Neural progenitor cell (in vitro differentiated cells): ENCODE measurements around the gene RPL12. TPM values are rescaled to one million over a fixed set of nuclear protein-coding genes. Genes with fewer than 3 reads are reported as not detected.

ENCODE experiments used
- DNase-seq: peaks from one replicate; pipeline ENCODE4 v3.0.0-alpha.2; 2016; ENCODE audit warnings: low spot score
- H2AFZ ChIP-seq: fragments of 200-600 bp; sonication (generic); replicated peaks from 2 replicates; pipeline ENCODE4 v1.6.1; 2016; ENCODE audit warnings: antibody characterized with exemption
- H3F3A ChIP-seq: fragments of 200-600 bp; sonication (generic); 2 replicates; pipeline ENCODE4 v1.6.1; 2016; ENCODE audit warnings: antibody characterized with exemption, low read depth
- H3K27ac ChIP-seq: fragments of 200-600 bp; sonication (generic); 2 replicates; pipeline ENCODE4 v1.5.1; 2016; ENCODE audit warnings: mild to moderate bottlenecking
- H3K27me3 ChIP-seq: fragments of 200-600 bp; sonication (generic); 2 replicates; pipeline ENCODE4 v1.6.1; 2016; ENCODE audit warnings: mild to moderate bottlenecking, moderate library complexity
- H3K36me3 ChIP-seq: fragments of 200-600 bp; sonication (generic); 2 replicates; pipeline ENCODE4 v1.5.1; 2016
- H3K4me1 ChIP-seq: fragments of 200-600 bp; sonication (generic); 2 replicates; pipeline ENCODE4 v1.6.1; 2016; ENCODE audit warnings: mixed run types
- H3K4me2 ChIP-seq: fragments of 200-600 bp; sonication (generic); 2 replicates; pipeline ENCODE4 v1.6.1; 2016
- H3K4me3 ChIP-seq: fragments of 200-600 bp; sonication (generic); 2 replicates; pipeline ENCODE4 v1.5.1; 2016
- H3K79me2 ChIP-seq: fragments of 200-600 bp; sonication (generic); 2 replicates; pipeline ENCODE4 v1.6.1; 2016; ENCODE audit warnings: low read depth
- H3K9ac ChIP-seq: fragments of 200-600 bp; sonication (generic); 2 replicates; pipeline ENCODE4 v1.6.1; 2016
- H3K9me3 ChIP-seq: fragments of 200-600 bp; sonication (generic); 2 replicates; pipeline ENCODE4 v1.5.1; 2016; ENCODE audit warnings: low read depth
- H4K20me1 ChIP-seq: fragments of 200-600 bp; sonication (generic); 2 replicates; pipeline ENCODE4 v1.6.1; 2016; ENCODE audit warnings: low read depth
- H3K27ac Mint-ChIP-seq: 3 replicates; pipeline ENCODE4 v1.8.0; 2021; ENCODE audit warnings: mixed read lengths
- H3K27me3 Mint-ChIP-seq: 2 replicates; pipeline ENCODE4 v1.8.0; 2022; ENCODE audit warnings: low read depth, mild to moderate bottlenecking, inconsistent platforms, moderate library complexity, mixed read lengths; ENCODE audit not compliant: insufficient read depth
- H3K36me3 Mint-ChIP-seq: 3 replicates; pipeline ENCODE4 v1.8.0; 2021; ENCODE audit warnings: mixed read lengths
- H3K4me1 Mint-ChIP-seq: 3 replicates; pipeline ENCODE4 v1.8.0; 2021; ENCODE audit warnings: mixed read lengths
- H3K4me3 Mint-ChIP-seq: 3 replicates; pipeline ENCODE4 v1.8.0; 2021; ENCODE audit warnings: mild to moderate bottlenecking, moderate library complexity, mixed read lengths
- H3K9me3 Mint-ChIP-seq: 3 replicates; pipeline ENCODE4 v1.8.0; 2020; ENCODE audit warnings: mixed read lengths
- CTCF ChIP-seq: fragments of 200-600 bp; sonication (generic); IDR thresholded peaks from 2 replicates; pipeline ENCODE4 v1.5.1; 2017; ENCODE audit warnings: antibody characterized with exemption, mild to moderate bottlenecking
- EZH2 ChIP-seq: fragments of 200-600 bp; sonication (generic); IDR thresholded peaks from 2 replicates; pipeline ENCODE4 v1.6.1; 2017; ENCODE audit warnings: antibody characterized with exemption, mild to moderate bottlenecking, moderate library complexity
- EZH2phosphoT487 ChIP-seq: fragments of 200-600 bp; sonication (generic); IDR thresholded peaks from 2 replicates; pipeline ENCODE4 v1.6.1; 2017; ENCODE audit warnings: antibody characterized with exemption
- total RNA-seq: library from RNA; depleted of rRNA; stranded (reverse); fragments of >200 nt; gene quantifications from 2 replicates; pipeline ENCODE4 v1.2.3, GENCODE V29; 2015; ENCODE audit warnings: low replicate concordance

The RPL12 gene
- total RNA-seq, 1 donor from 2014 or later, result 2,064 TPM

- no peak for DNase-seq
- no peaks in the 10 kb centered on the region for H3K27me3 Mint-ChIP-seq
- TF ChIP-seq EZH2phosphoT487, result no peak
- TF ChIP-seq CTCF, result no peak
- TF ChIP-seq EZH2, result no peak
- Histone ChIP-seq H3K9me3 (no peaks in the 10 kb centered on the region), H3K4me3 (no peak overlapping the region), H3K27me3 (no peaks in the 10 kb centered on the region), H3K36me3 (no peaks in the 10 kb centered on the region), H3K9ac (no peak overlapping the region), H3K27ac (no peak overlapping the region), H3F3A (peaks cover under 1% of the 10 kb centered on the region), H3K4me2 (no peak overlapping the region), H3K4me1 (peaks cover 4% of the 10 kb centered on the region), H2AFZ (no peak overlapping the region), H4K20me1 (peaks cover 25% of the 10 kb centered on the region), H3K79me2 (peaks cover 15% of the 10 kb centered on the region)
- no peak overlapping the region for H3K4me3 Mint-ChIP-seq
- no peaks in the 10 kb centered on the region for H3K36me3 Mint-ChIP-seq
- no peaks in the 10 kb centered on the region for H3K9me3 Mint-ChIP-seq
- H3K4me1 Mint-ChIP-seq, result peaks cover 20% of the 10 kb centered on the region
- no peak overlapping the region for H3K27ac Mint-ChIP-seq
Measured at GRCh38 chr9:127402401-127403090, 48.7 kb downstream of the RPL12 start.

GRCh38 chr9:127399736-127400269 is 51.4 kb downstream of the RPL12 start:
- no peak for DNase-seq
- Histone ChIP-seq H3K36me3 (no peaks in the 10 kb centered on the region), H3K27me3 (peaks cover 14% of the 10 kb centered on the region), H4K20me1 (peaks cover 28% of the 10 kb centered on the region), H3K9ac (no peak overlapping the region), H2AFZ (no peak overlapping the region), H3F3A (peaks cover 6% of the 10 kb centered on the region), H3K9me3 (no peaks in the 10 kb centered on the region), H3K4me2 (no peak overlapping the region), H3K79me2 (peaks cover 17% of the 10 kb centered on the region), H3K27ac (no peak overlapping the region), H3K4me3 (no peak overlapping the region), H3K4me1 (peaks cover 7% of the 10 kb centered on the region)
- H3K9me3 Mint-ChIP-seq, result no peaks in the 10 kb centered on the region
- peaks cover 10% of the 10 kb centered on the region for H3K4me1 Mint-ChIP-seq
- H3K27me3 Mint-ChIP-seq, result no peaks in the 10 kb centered on the region
- peak overlapping the region; percentile 63 for H3K4me3 Mint-ChIP-seq
- no peaks in the 10 kb centered on the region for H3K36me3 Mint-ChIP-seq
- TF ChIP-seq EZH2phosphoT487, result no peak
- no peak for TF ChIP-seq EZH2
- no peak for TF ChIP-seq CTCF
- H3K27ac Mint-ChIP-seq, result no peak overlapping the region

GRCh38 chr9:127398715-127399400 is 52.3 kb downstream of the RPL12 start:
- Histone ChIP-seq H3K79me2 (peaks cover 17% of the 10 kb centered on the region), H3K36me3 (no peaks in the 10 kb centered on the region), H3K4me2 (peak overlapping the region; percentile 98), H3K27me3 (peaks cover 16% of the 10 kb centered on the region), H3K9me3 (no peaks in the 10 kb centered on the region), H2AFZ (no peak overlapping the region), H3K4me1 (peaks cover 7% of the 10 kb centered on the region), H3F3A (peaks cover 6% of the 10 kb centered on the region), H4K20me1 (peaks cover 28% of the 10 kb centered on the region), H3K27ac (no peak overlapping the region), H3K4me3 (no peak overlapping the region), H3K9ac (no peak overlapping the region)
- Mint-ChIP-seq H3K36me3 (no peaks in the 10 kb centered on the region), H3K27ac (no peak overlapping the region), H3K4me1 (peaks cover 10% of the 10 kb centered on the region), H3K9me3 (no peaks in the 10 kb centered on the region), H3K4me3 (peak overlapping the region; percentile 90), H3K27me3 (peaks cover 2% of the 10 kb centered on the region)
- TF ChIP-seq CTCF (no peak), EZH2 (no peak), EZH2phosphoT487 (no peak)
- no peak for DNase-seq
